Measurements from ENCODE around the gene PLS3. TPM values are rescaled to one million over a fixed set of nuclear protein-coding genes. Genes with fewer than 3 reads are reported as not detected.

PLS3 gene
- polyA plus RNA-seq, 1 donor = 70.8 TPM

GRCh38 chrX:115687595-115687994 is 126.6 kb downstream of the PLS3 start:
- DNase-seq = no peak
- H3K36me3 ChIP-seq (ENCODE audit: control insufficient read depth, insufficient read depth, low read length) = no peaks in the 10 kb centered on the region
- no peaks in the 10 kb centered on the region for H3K4me1 ChIP-seq (ENCODE audit: control insufficient read depth, insufficient read depth, low read length)
- WGBS (ENCODE audit: insufficient coverage, low lambda C conversion rate) = no CpG with 5 or more reads among the region's 4 CpGs
- H3K27ac ChIP-seq (ENCODE audit: low read length) = no peak overlapping the region
- H3K4me3 ChIP-seq (ENCODE audit: low read length) = no peak overlapping the region
- no peaks in the 10 kb centered on the region for H3K27me3 ChIP-seq (ENCODE audit: control insufficient read depth, insufficient read depth, low read length)
- H3K9me3 ChIP-seq (ENCODE audit: control insufficient read depth, low read depth, low read length) = no peaks in the 10 kb centered on the region

- Histone ChIP-seq H3K27ac (ENCODE audit: low read length) (no peak overlapping the region), H3K4me3 (ENCODE audit: low read length) (no peak overlapping the region), H3K27me3 (ENCODE audit: control insufficient read depth, insufficient read depth, low read length) (no peaks in the 10 kb centered on the region), H3K9me3 (ENCODE audit: control insufficient read depth, low read depth, low read length) (no peaks in the 10 kb centered on the region), H3K36me3 (ENCODE audit: control insufficient read depth, insufficient read depth, low read length) (no peaks in the 10 kb centered on the region), H3K4me1 (ENCODE audit: control insufficient read depth, insufficient read depth, low read length) (no peaks in the 10 kb centered on the region)
- no CpG with 5 or more reads among the region's 4 CpGs for WGBS (ENCODE audit: insufficient coverage, low lambda C conversion rate)
- no peak for DNase-seq
Observed at GRCh38 chrX:115689931-115690330, 129.0 kb downstream of the PLS3 start.

DNA sequence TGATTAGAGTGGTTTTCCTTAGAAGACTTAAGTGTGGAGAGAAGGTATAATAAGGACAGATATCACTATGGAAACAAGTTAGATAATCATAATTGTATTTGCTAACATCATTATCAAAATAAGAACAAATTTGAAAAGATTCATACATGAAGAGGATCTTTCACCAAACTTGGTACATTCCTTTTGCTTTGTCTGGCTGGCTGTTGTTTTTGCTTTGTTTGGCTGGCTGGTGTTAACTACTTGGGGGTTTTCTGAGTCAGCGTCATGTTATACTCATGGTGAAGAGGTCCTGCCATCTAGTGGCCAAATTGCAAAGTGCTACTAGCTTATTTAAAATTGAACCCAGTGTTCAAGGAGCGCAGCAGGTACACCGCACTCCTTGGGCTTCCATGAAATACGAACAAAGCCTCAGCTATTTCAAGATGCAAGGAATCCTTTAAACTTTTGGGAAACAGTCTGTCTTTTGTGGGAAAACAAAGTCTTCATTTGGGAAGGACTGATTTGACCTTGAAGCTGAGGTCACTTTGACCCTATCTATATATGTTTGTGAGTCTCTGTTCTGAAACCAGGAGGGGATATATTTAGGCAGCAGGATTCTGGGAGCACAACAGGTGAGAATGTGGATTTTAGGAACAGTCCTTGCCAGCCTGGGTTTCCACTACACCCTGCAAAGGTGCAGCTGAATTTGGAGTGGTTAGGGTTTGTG is 129.7 kb downstream of the PLS3 start:
- H3K27ac ChIP-seq (ENCODE audit: low read length) = no peak overlapping the region
- no peaks in the 10 kb centered on the region for H3K4me1 ChIP-seq (ENCODE audit: control insufficient read depth, insufficient read depth, low read length)
- no peaks in the 10 kb centered on the region for H3K36me3 ChIP-seq (ENCODE audit: control insufficient read depth, insufficient read depth, low read length)
- no peaks in the 10 kb centered on the region for H3K27me3 ChIP-seq (ENCODE audit: control insufficient read depth, insufficient read depth, low read length)
- no CpG with 5 or more reads among the region's 4 CpGs for WGBS (ENCODE audit: insufficient coverage, low lambda C conversion rate)
- no peaks in the 10 kb centered on the region for H3K9me3 ChIP-seq (ENCODE audit: control insufficient read depth, low read depth, low read length)
- H3K4me3 ChIP-seq (ENCODE audit: low read length) = no peak overlapping the region
- peak; percentile 26 to 33 for DNase-seq

GRCh38 chrX:115693476-115693875 is 132.5 kb downstream of the PLS3 start:
- WGBS (ENCODE audit: insufficient coverage, low lambda C conversion rate) = no CpG with 5 or more reads among the region's 6 CpGs
- no peaks in the 10 kb centered on the region for H3K36me3 ChIP-seq (ENCODE audit: control insufficient read depth, insufficient read depth, low read length)
- no peak overlapping the region for H3K27ac ChIP-seq (ENCODE audit: low read length)
- H3K4me1 ChIP-seq (ENCODE audit: control insufficient read depth, insufficient read depth, low read length) = no peaks in the 10 kb centered on the region
- no peaks in the 10 kb centered on the region for H3K9me3 ChIP-seq (ENCODE audit: control insufficient read depth, low read depth, low read length)
- DNase-seq = no peak
- no peaks in the 10 kb centered on the region for H3K27me3 ChIP-seq (ENCODE audit: control insufficient read depth, insufficient read depth, low read length)
- H3K4me3 ChIP-seq (ENCODE audit: low read length) = no peak overlapping the region

DNA sequence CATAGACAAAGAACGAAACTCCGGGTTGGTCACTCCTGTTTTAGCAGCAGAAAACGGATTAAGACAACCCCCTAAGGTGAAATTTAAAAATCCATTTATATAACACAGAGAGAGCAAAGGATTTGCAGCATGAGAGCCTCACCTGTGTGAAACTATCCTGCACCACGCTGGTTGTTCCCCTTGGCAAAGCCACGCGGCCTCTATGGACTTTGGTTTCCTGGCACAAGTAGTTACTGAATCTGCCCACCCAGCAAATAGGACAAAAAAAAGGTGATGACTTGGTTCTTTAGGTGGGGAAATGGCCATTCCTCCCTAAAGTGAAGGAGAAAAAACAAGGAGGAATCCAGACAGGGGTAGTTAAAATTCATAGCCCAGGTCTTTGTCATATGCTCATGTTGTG is 133.1 kb downstream of the PLS3 start:
- H3K4me3 ChIP-seq (ENCODE audit: low read length) = no peak overlapping the region
- WGBS (ENCODE audit: insufficient coverage, low lambda C conversion rate) = no CpG with 5 or more reads among the region's 6 CpGs
- no peaks in the 10 kb centered on the region for H3K4me1 ChIP-seq (ENCODE audit: control insufficient read depth, insufficient read depth, low read length)
- no peak overlapping the region for H3K27ac ChIP-seq (ENCODE audit: low read length)
- DNase-seq = no peak
- no peaks in the 10 kb centered on the region for H3K36me3 ChIP-seq (ENCODE audit: control insufficient read depth, insufficient read depth, low read length)
- H3K27me3 ChIP-seq (ENCODE audit: control insufficient read depth, insufficient read depth, low read length) = no peaks in the 10 kb centered on the region
- H3K9me3 ChIP-seq (ENCODE audit: control insufficient read depth, low read depth, low read length) = no peaks in the 10 kb centered on the region

DNA sequence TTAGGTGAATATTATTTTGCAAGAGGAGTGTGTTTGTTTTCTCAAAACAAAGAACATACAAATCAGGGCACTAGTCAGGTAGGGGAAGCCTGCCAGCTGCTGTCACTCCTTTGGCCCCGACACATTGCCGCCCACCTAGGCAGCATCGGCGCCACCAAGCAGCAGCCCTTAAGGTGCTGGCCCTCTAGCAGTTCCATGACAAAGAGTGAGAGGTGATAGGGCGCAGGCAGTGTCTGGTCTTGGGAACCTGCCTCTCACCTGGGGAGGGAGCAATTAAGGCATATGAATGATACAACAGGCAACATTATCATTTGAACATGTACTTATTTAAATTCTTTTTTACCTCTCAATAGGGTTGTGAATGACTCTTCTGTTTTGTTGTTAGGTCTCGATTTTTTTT is 135.1 kb downstream of the PLS3 start:
- no peaks in the 10 kb centered on the region for H3K4me1 ChIP-seq (ENCODE audit: control insufficient read depth, insufficient read depth, low read length)
- H3K27me3 ChIP-seq (ENCODE audit: control insufficient read depth, insufficient read depth, low read length) = no peaks in the 10 kb centered on the region
- H3K4me3 ChIP-seq (ENCODE audit: low read length) = no peak overlapping the region
- no CpG with 5 or more reads among the region's 6 CpGs for WGBS (ENCODE audit: insufficient coverage, low lambda C conversion rate)
- no peak overlapping the region for H3K27ac ChIP-seq (ENCODE audit: low read length)
- no peaks in the 10 kb centered on the region for H3K9me3 ChIP-seq (ENCODE audit: control insufficient read depth, low read depth, low read length)
- H3K36me3 ChIP-seq (ENCODE audit: control insufficient read depth, insufficient read depth, low read length) = no peaks in the 10 kb centered on the region
- DNase-seq = no peak

DNA sequence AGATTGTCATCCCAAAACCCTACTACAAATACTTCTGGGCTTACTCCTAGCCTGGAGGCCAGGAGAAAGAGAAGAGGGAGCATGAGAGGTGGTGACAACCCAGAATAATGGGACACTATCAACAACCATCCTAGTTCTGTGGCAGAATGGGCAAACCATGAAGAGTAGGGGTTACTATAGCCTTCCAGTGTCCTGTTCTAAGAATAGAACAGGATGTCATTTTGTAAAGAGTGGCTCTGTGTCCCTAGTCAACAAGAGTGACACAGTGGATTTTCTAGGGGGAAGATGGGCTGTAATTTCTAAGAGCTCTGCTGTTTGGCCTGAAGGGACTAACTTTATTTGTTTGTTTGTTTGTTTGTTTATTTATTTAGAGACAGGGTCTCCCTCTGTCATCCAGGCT is 136.0 kb downstream of the PLS3 start:
- DNase-seq = no peak
- no peaks in the 10 kb centered on the region for H3K4me1 ChIP-seq (ENCODE audit: control insufficient read depth, insufficient read depth, low read length)
- H3K27ac ChIP-seq (ENCODE audit: low read length) = no peak overlapping the region
- no peaks in the 10 kb centered on the region for H3K36me3 ChIP-seq (ENCODE audit: control insufficient read depth, insufficient read depth, low read length)
- H3K4me3 ChIP-seq (ENCODE audit: low read length) = no peak overlapping the region
- H3K9me3 ChIP-seq (ENCODE audit: control insufficient read depth, low read depth, low read length) = no peaks in the 10 kb centered on the region
- no peaks in the 10 kb centered on the region for H3K27me3 ChIP-seq (ENCODE audit: control insufficient read depth, insufficient read depth, low read length)

GRCh38 chrX:115697806-115698205 is 136.8 kb downstream of the PLS3 start:
- no peak for DNase-seq
- H3K36me3 ChIP-seq (ENCODE audit: control insufficient read depth, insufficient read depth, low read length) = no peaks in the 10 kb centered on the region
- H3K4me3 ChIP-seq (ENCODE audit: low read length) = no peak overlapping the region
- WGBS (ENCODE audit: insufficient coverage, low lambda C conversion rate) = no CpG with 5 or more reads among the region's 2 CpGs
- no peak overlapping the region for H3K27ac ChIP-seq (ENCODE audit: low read length)
- H3K9me3 ChIP-seq (ENCODE audit: control insufficient read depth, low read depth, low read length) = no peaks in the 10 kb centered on the region
- H3K27me3 ChIP-seq (ENCODE audit: control insufficient read depth, insufficient read depth, low read length) = no peaks in the 10 kb centered on the region
- no peaks in the 10 kb centered on the region for H3K4me1 ChIP-seq (ENCODE audit: control insufficient read depth, insufficient read depth, low read length)
